Suprapubic skin (tissue), 4 donors: ENCODE results near the gene KHDRBS1. TPM values are rescaled to one million over a fixed set of nuclear protein-coding genes. Genes with fewer than 3 reads are reported as not detected.

Source experiments
- DNase-seq, 2 donors: peaks; one replicate each; pipeline ENCODE4 v3.0.0-alpha.2; 2019; ENCODE audit warnings: low spot score in 2 of 2
- H3K27ac ChIP-seq: fragments of 200-600 bp; sonication (generic); one replicate; pipeline ENCODE4 v1.5.1; 2019
- H3K27me3 ChIP-seq: fragments of 200-600 bp; sonication (generic); one replicate; pipeline ENCODE4 v1.5.1; 2019
- H3K36me3 ChIP-seq: fragments of 200-600 bp; sonication (generic); one replicate; pipeline ENCODE4 v1.5.1; 2019
- H3K4me1 ChIP-seq: fragments of 200-600 bp; sonication (generic); one replicate; pipeline ENCODE4 v1.5.1; 2019
- H3K4me3 ChIP-seq: fragments of 200-600 bp; sonication (generic); one replicate; pipeline ENCODE4 v1.5.1; 2019; ENCODE audit warnings: mild to moderate bottlenecking
- H3K9me3 ChIP-seq: fragments of 200-600 bp; sonication (generic); one replicate; pipeline ENCODE4 v1.5.1; 2019
- EP300 ChIP-seq: sonication (generic); formaldehyde crosslinking; IDR thresholded peaks from one replicate; pipeline ENCODE4 v1.6.1; 2017; ENCODE audit warnings: antibody characterized with exemption
- POLR2A ChIP-seq, 2 donors: fragments of 450-650 bp; IDR thresholded peaks; one replicate each; pipeline ENCODE4 v1.6.1; 2017; ENCODE audit warnings: antibody characterized with exemption in 2 of 2, mild to moderate bottlenecking in 2 of 2, moderate library complexity in 2 of 2
- POLR2AphosphoS5 ChIP-seq, 3 donors: sonication (generic); formaldehyde crosslinking; IDR thresholded peaks; one replicate each; pipeline ENCODE4 v1.6.1; 2017; ENCODE audit warnings: antibody characterized with exemption in 3 of 3
- WGBS: methylation state at CpG from one replicate; pipeline ENCODE4 v1.1.5; 2018; 5-methylcytosine and 5-hydroxymethylcytosine counted together
- total RNA-seq, 4 donors: library from RNA; depleted of rRNA; stranded (reverse); fragments of >200 nt; gene quantifications; one replicate each; pipeline ENCODE4 v1.1.0, GENCODE V29; 2016
- TF ChIP-seq, protein P1 (sequence below), 2 donors: fragments of 200-600 bp in 1 of 2; fragments of 450-650 bp in 1 of 2; sonication (generic) in 1 of 2; IDR thresholded peaks; one replicate each; pipeline ENCODE4 v1.5.1; 2016 to 2019; ENCODE audit warnings: antibody characterized with exemption in 2 of 2, mild to moderate bottlenecking in 1 of 2, moderate library complexity in 1 of 2

Gene KHDRBS1
- total RNA-seq, 4 donors from 2014 or later, result 57.2 to 85.2 (median 64.3) TPM

DNA sequence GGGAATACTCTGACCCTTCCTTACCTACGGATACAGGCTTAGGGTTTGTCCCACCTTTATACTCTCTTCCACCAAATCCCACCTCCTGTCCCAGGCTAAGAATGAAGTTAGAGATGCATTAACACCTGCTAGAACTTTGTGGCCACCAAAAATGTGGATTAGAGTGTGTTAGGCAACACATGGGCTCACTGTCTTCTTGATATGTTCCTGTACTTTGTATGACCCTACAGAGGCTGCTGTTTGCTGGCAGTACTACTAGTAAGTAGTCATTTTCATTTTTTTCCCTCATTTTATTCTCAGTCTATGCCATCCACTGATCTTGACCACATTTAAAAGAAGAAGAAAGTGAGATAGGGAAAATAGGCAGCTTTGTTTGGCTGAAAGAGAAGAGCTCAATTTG lies 38.0 kb downstream of the KHDRBS1 start:
- Histone ChIP-seq H3K4me1 (no peaks in the 10 kb centered on the region), H3K27ac (no peak overlapping the region), H3K9me3 (no peaks in the 10 kb centered on the region), H3K36me3 (peaks cover 65% of the 10 kb centered on the region), H3K27me3 (no peaks in the 10 kb centered on the region), H3K4me3 (no peak overlapping the region)
- WGBS, result 88% methylated on average over 1 of the region's 1 CpG
- no peak for DNase-seq
- TF ChIP-seq POLR2AphosphoS5 (IDR thresholded peaks at IDR 0.05) (no peak), EP300 (no peak), POLR2A (IDR thresholded peaks at IDR 0.05) (no peak)
- TF ChIP-seq, protein P1, sequence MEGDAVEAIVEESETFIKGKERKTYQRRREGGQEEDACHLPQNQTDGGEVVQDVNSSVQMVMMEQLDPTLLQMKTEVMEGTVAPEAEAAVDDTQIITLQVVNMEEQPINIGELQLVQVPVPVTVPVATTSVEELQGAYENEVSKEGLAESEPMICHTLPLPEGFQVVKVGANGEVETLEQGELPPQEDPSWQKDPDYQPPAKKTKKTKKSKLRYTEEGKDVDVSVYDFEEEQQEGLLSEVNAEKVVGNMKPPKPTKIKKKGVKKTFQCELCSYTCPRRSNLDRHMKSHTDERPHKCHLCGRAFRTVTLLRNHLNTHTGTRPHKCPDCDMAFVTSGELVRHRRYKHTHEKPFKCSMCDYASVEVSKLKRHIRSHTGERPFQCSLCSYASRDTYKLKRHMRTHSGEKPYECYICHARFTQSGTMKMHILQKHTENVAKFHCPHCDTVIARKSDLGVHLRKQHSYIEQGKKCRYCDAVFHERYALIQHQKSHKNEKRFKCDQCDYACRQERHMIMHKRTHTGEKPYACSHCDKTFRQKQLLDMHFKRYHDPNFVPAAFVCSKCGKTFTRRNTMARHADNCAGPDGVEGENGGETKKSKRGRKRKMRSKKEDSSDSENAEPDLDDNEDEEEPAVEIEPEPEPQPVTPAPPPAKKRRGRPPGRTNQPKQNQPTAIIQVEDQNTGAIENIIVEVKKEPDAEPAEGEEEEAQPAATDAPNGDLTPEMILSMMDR (IDR thresholded peaks at IDR 0.05), result no peak

DNA sequence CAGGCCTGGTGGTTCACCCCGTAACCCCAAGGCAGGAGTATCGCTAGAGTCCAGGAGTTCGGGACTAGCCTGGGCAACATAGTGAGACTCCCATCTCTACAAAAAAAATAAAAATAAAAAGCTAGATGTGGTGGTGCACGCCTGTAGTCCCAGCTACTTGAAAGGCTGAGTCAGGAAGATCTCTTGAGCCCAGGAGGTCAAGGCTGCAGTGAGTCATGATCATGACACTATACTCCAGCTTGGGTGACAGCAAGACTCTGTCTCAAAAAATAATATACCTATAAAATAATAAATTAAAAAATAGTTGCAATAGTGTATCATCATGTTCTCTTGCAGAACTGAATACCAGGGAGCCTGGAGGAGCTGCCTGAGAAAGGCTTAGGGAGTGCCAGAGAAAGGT lies 39.2 kb downstream of the KHDRBS1 start:
- no peak for DNase-seq
- Histone ChIP-seq H3K9me3 (no peaks in the 10 kb centered on the region), H3K27me3 (no peaks in the 10 kb centered on the region), H3K27ac (no peak overlapping the region), H3K4me1 (no peaks in the 10 kb centered on the region), H3K4me3 (no peak overlapping the region), H3K36me3 (peaks cover 73% of the 10 kb centered on the region)
- TF ChIP-seq, protein P1 (IDR thresholded peaks at IDR 0.05), result no peak
- TF ChIP-seq EP300, result no peak
- no peak for TF ChIP-seq POLR2A (IDR thresholded peaks at IDR 0.05)
- TF ChIP-seq POLR2AphosphoS5 (IDR thresholded peaks at IDR 0.05), result no peak
- 96% methylated on average over 4 of the region's 4 CpGs for WGBS

DNA sequence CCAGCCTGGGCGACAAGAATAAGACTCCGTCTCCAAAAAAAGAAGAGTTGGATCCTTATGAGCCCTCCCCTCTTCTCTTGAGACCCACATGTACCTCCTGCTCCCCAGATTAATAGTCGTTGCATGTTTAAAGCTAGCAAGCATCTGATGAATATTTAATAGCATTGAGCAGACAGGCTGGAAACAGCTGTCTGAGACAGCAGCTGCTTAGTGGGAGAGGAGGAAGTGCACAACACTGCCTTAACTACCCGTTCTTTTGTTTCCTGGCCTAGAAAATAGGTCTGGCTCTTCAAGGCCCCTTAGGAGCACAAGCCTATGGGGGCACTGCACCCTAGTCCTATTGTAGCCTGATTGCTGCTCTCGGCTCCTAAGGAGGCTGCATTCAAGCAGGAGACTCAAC lies 41.7 kb downstream of the KHDRBS1 start:
- DNase-seq, result no peak
- Histone ChIP-seq H3K27ac (no peak overlapping the region), H3K27me3 (no peaks in the 10 kb centered on the region), H3K36me3 (peaks cover 90% of the 10 kb centered on the region), H3K4me3 (no peak overlapping the region), H3K4me1 (no peaks in the 10 kb centered on the region), H3K9me3 (no peaks in the 10 kb centered on the region)
- no peak for TF ChIP-seq EP300
- 79% methylated on average over 5 of the region's 5 CpGs for WGBS

DNA sequence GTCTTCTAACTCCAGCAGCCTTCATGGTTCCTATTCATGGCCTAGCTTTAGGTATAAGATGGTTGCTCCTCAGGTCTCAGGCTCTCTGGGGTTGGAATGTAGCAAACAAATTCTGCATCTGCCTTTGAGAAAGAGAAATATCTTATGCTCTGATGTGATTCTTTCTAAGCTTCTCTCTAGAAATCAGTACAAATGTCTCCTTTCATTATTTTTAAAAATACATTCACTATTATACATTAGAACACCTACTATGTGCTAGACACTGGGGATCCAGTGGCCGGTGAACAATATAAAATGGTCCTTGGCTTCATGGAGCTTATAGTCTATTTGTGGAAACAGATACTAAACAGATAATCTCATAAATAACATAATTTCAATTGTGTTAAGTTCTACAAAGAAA lies 42.9 kb downstream of the KHDRBS1 start:
- peaks cover 91% of the 10 kb centered on the region for H3K36me3 ChIP-seq
- 96% methylated on average over 1 of the region's 1 CpG for WGBS
- no peak overlapping the region for H3K27ac ChIP-seq
- H3K4me3 ChIP-seq, result no peak overlapping the region
- H3K9me3 ChIP-seq, result no peaks in the 10 kb centered on the region
- no peaks in the 10 kb centered on the region for H3K27me3 ChIP-seq
- DNase-seq, result no peak
- H3K4me1 ChIP-seq, result no peaks in the 10 kb centered on the region
- TF ChIP-seq POLR2AphosphoS5 (IDR thresholded peaks at IDR 0.05) (no peak), EP300 (no peak), POLR2A (IDR thresholded peaks at IDR 0.05) (no peak)
- TF ChIP-seq, protein P1 (IDR thresholded peaks at IDR 0.05), result no peak

DNA sequence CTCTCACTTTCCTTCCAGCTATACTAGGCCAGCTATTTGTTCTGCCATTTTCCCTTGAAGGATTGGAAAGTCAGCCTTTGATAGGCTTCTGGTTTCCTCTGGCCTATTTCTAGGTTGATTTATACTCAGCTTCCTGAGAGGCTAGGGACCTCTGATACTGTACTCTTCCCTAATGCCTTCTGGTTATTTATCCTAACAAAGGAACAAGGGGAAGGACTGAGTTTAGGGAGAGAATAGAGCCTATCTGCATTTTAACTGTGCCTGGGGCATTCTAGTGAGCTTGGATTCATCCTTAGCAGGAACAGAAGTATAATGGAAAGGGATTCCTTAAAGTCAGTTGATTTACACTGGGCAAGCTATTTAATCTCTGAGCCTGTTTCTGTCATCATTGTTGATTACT lies 47.2 kb downstream of the KHDRBS1 start:
- DNase-seq, result no peak
- no peak for TF ChIP-seq POLR2AphosphoS5 (IDR thresholded peaks at IDR 0.05)
- TF ChIP-seq, protein P1 (IDR thresholded peaks at IDR 0.05), result no peak
- no peak for TF ChIP-seq EP300
- TF ChIP-seq POLR2A (IDR thresholded peaks at IDR 0.05), result no peak
- Histone ChIP-seq H3K4me3 (no peak overlapping the region), H3K4me1 (peaks cover 14% of the 10 kb centered on the region), H3K27ac (no peak overlapping the region), H3K9me3 (no peaks in the 10 kb centered on the region), H3K36me3 (peaks cover 54% of the 10 kb centered on the region), H3K27me3 (no peaks in the 10 kb centered on the region)

DNA sequence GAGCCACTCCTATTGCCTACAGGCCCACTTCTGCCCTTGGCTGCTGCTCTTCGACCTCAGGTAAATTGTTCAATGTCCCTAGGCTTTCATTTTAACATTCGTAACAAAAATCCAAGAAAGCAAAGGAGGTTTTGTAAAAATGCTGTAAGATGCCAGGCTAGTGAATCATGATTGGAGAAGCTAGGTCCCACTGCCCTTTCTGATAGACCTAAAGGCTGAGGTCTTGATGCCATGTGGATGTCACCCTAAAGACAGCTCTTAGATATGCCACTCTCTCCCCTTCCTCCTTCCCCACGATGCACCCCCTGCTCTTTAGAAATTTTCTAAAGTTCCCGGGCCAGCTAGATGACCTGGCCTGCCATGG lies 49.2 kb downstream of the KHDRBS1 start:
- Histone ChIP-seq H3K27ac (no peak overlapping the region), H3K4me3 (no peak overlapping the region), H3K9me3 (no peaks in the 10 kb centered on the region), H3K4me1 (peaks cover 29% of the 10 kb centered on the region), H3K36me3 (peaks cover 39% of the 10 kb centered on the region), H3K27me3 (no peaks in the 10 kb centered on the region)
- 64% methylated on average over 4 of the region's 4 CpGs for WGBS
- DNase-seq, result no peak
- TF ChIP-seq POLR2A (IDR thresholded peaks at IDR 0.05) (no peak), EP300 (no peak), POLR2AphosphoS5 (IDR thresholded peaks at IDR 0.05) (no peak)
- TF ChIP-seq, protein P1 (IDR thresholded peaks at IDR 0.05), result no peak
